Tibial nerve (tissue), 4 donors: ENCODE results near the gene COL4A6.

Experiments used
- EP300 ChIP-seq, 2 donors: sonication (generic); formaldehyde crosslinking; IDR thresholded peaks; one replicate each; pipeline ENCODE4 v1.6.1; 2017; ENCODE audit warnings: antibody characterized with exemption in 2 of 2, mild to moderate bottlenecking in 1 of 2
- POLR2A ChIP-seq, 2 donors: fragments of 450-650 bp; IDR thresholded peaks; one replicate each; pipeline ENCODE4 v1.6.1; 2017; ENCODE audit warnings: antibody characterized with exemption in 2 of 2, mild to moderate bottlenecking in 2 of 2, moderate library complexity in 2 of 2
- TF ChIP-seq, protein P1 (sequence below), 5 experiments: fragments of 200-600 bp in 3 of 5; fragments of 450-650 bp in 2 of 5; sonication (generic) in 3 of 5; IDR thresholded peaks; one replicate each; pipeline ENCODE4 v1.5.1; 2016 to 2019; ENCODE audit warnings: antibody characterized with exemption in 5 of 5, mild to moderate bottlenecking in 3 of 5, moderate library complexity in 2 of 5

DNA sequence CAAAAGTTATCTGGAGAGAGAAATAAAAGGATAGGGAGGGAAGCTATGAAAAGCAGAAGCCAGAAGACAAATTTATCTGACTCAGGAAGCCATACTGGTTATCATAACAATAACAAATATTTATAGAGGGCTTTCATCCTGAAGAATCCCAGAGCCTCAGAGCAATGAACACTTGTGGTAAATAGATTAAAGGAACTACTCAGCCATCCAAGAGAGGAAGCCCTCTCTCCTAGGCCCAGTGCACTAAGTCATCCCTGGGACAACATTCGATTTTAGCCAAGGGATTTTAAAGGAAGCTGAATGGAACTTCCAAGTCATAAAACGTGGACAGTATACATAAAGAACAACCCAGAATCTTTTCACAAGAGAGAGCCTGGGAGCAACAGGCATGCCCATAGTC lies 76.9 kb downstream of the COL4A6 start:
- TF ChIP-seq, protein P1, sequence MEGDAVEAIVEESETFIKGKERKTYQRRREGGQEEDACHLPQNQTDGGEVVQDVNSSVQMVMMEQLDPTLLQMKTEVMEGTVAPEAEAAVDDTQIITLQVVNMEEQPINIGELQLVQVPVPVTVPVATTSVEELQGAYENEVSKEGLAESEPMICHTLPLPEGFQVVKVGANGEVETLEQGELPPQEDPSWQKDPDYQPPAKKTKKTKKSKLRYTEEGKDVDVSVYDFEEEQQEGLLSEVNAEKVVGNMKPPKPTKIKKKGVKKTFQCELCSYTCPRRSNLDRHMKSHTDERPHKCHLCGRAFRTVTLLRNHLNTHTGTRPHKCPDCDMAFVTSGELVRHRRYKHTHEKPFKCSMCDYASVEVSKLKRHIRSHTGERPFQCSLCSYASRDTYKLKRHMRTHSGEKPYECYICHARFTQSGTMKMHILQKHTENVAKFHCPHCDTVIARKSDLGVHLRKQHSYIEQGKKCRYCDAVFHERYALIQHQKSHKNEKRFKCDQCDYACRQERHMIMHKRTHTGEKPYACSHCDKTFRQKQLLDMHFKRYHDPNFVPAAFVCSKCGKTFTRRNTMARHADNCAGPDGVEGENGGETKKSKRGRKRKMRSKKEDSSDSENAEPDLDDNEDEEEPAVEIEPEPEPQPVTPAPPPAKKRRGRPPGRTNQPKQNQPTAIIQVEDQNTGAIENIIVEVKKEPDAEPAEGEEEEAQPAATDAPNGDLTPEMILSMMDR (IDR thresholded peaks at IDR 0.05): no peak
- TF ChIP-seq EP300 (IDR thresholded peaks at IDR 0.05): no peak
- no peak for TF ChIP-seq POLR2A (IDR thresholded peaks at IDR 0.05)
